NCI-H510A (cell line): ENCODE results near the gene TRAF3IP1.
"Not testable (repeated sequence)": the region's sequence is repeated elsewhere in the genome, so short reads cannot be mapped to it uniquely, and the experiment has no call there.

Experiments
- DNase-seq: peaks from one replicate; lab custom pipeline; 2025; lab: John Stamatoyannopoulos, UW

TRAF3IP1 gene

DNA sequence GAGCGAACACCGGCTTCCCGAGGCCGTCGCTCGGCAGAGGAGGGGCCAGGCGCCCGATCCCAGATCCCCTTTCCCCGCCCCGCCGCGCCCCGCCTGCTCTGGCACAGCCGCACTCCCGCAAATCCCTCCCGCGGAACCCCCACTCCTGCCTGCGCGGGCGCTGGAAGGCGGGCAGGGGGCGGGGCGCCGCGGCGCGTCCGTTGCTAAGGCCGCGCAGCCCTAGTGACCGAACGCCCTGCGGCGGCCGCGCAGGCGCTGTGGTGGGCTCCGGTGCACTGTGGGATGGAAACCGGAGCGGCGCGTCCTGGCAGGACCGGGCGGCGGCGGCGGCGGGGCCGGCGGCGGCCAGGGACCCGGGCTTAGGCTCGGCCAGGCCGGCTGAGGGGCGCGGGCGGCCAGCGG, at the start of gene TRAF3IP1:
Gene TRAF3IP1, plus strand, starts transcription at position 273 of the 402 bp plus-strand sequence. CDS start 145 bp downstream, outside the sequence.
- DNase-seq: peak; percentile 88

- DNase-seq: no peak
Measured at GRCh38 chr2:238270606-238271005, 49.7 kb upstream of the TRAF3IP1 start.

GRCh38 chr2:238271061-238271554, 49.2 kb upstream of the TRAF3IP1 start:
- DNase-seq: no peak

DNA sequence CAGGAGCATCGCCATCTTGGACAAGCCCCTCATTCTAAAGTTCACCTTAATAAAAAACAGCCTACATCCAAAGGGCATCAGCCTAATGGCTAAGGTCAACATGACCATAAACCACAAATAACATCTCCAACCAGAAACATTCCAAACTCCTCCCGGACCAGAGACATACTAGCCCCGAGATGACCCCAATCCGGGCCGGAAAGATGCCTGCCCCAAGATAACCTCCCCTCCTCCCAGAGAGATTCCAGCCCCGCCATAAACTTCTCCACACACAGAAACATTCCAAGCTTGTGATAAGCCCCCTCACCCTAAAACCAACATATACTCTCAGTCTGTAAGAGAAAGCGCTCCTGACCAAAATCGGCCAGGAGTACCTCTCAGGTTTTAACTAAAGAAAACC, 48.6 kb upstream of the TRAF3IP1 start:
- not testable (repeated sequence) for DNase-seq

DNA sequence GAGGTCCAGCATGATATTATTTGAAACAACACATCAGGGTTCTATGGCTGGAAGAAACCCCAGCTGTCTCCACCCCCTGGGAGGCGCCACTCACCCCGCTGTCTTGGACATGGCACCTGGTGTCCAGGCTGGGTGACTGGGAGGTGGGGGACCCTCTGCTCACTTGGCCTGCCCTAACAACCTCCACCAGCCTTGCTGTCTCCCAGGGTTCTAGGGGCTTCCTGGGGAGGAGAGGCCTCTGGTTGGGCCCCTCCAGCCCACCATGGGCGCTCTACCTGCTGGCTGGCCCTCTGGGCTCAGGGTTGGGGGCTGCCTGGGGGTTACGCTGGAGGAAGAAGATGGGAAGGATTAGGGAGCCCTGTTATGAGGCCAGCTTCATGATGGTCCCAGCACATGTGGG, 48.2 kb upstream of the TRAF3IP1 start:
- DNase-seq: no peak

GRCh38 chr2:238273433-238273832, 46.9 kb upstream of the TRAF3IP1 start:
- not testable (repeated sequence) for DNase-seq

DNA sequence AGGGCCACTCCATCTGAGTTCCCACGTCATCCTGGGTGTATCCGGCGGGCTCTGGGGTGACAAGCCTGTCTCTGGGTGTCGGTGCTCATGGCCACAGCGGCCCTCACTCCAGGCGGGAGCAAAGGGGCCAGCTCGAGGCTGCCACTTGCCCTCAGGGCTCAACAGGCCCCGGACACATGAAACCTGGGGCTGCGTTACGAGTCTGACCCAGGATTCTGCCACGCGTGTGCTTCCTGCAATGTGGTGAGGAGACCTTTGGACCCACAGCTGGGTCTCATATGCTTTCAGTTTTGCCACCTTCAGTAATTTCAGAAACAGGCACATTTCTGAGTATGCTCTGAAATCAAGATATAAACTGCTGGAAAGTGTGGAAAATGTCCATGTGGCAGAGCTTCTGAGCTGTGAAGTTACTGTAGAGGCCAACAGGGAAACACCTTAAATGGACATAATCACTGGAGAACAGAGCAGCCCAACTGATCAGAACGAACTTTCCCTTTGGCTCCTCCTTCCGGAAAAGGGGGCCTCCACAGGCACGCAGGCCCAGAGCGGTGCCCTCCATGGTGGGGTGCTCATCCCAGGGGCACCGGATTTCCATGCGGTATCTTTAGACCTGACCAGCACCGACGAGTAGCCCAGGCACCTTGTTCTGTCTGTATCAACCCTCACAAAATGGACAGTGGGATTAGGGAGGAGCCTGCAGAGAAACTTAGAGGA, 46.0 kb upstream of the TRAF3IP1 start:
- no peak for DNase-seq

- no peak for DNase-seq
Measured at GRCh38 chr2:238277695-238278094, 42.6 kb upstream of the TRAF3IP1 start.

DNA sequence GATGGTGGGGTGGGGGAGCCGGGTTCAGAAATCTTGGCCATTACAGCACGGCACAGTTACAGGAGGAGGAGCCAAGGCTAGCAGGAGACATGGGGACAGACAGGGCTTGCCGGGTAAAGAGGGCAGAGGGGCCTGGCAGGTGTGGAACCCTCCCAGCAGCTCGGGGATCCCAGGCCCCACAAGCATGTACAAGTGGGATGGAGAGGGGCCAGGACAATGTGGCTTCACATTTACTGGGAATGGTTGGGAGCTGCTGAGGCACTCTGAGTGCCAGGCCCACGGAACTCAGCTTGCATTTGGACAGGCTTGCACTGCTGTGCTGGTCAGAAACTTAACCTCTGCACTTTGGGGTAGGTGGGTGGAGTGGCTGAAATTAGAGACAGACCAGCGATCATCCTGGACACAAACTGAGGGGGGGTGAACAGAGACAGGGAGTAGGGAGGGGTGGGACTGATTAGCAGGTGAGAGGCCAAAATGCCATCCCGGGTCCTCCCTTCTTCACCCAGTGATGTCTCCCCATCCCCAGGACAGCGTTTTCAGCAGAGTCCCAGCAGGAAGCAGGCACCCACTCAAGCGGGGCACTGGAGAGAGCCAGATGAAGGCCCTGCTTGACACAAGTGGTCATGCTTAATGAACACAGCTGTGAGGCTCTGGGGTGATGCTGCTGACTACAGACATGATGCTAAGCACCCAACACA, 41.5 kb upstream of the TRAF3IP1 start:
- DNase-seq: peak; percentile 78

GRCh38 chr2:238279324-238279682, 41.0 kb upstream of the TRAF3IP1 start:
- DNase-seq: no peak

GRCh38 chr2:238280083-238280825, 40.1 kb upstream of the TRAF3IP1 start:
- DNase-seq: no peak

- DNase-seq: no peak
Measured at GRCh38 chr2:238281826-238282480, 38.4 kb upstream of the TRAF3IP1 start.

DNA sequence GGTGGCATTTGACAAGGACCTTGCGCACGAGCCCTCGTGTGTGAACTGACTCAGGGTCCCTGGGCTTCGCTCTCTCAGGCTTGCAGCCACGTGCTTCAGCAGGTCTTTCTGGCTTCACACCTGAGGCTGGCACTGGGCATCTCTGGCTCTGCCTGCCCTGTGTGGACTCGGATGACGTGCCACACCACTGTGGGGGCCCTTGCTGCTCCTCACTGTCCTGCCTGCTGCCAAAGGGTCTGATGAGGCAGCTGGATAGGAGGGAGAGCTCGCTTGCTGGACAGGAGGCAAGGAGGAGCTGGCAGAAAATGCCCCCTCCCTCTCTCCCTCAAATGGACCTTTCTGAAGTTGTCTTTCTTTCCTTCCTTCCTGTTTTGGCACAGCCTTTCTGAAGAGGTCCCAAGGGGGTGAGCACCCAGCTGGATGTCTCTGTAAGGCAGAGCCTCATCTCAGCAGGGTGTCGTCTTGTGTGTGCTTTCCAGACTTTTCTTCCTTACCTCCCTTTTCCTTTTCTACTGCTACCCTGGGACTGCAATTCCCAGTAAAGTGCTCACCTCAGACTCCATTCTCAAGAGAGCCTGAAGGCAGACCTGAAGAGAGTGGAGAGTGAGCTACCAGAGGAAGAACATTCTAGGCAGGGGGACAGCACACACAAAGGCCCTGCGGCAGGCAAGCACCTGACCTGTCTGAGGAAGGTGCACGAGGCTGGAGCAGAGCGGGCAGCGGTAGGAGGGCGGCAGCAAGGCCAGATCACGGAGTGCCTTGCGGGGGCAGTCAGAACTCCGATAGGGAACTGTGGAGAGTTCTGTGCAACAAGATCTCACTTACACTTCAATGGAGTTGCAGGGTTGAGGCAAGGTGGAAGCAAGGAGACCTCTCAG, 37.2 kb upstream of the TRAF3IP1 start:
- DNase-seq: no peak

- no peak for DNase-seq
Measured at GRCh38 chr2:238284802-238285515, 35.4 kb upstream of the TRAF3IP1 start.

DNA sequence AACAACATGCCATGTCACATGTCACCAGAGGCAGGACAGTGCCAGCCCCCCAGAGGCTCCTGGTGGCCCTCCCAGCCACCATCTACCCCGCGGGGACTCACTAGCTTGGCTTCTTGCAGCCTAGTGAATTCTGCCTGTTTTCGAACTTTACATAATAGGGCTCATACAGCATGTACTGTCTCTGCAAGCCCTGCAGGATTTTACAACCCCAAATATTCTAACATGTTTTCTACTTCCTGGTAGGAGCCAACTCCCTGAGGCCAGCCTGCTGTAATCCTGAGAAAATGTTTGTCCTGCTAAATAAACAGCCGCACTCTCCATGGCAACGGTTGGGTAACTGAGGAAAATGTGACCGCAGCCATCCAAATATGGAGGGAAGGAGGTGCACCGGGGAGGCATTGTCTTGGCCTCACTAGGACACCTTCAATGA, 34.6 kb upstream of the TRAF3IP1 start:
- DNase-seq: peak; percentile 55

- DNase-seq: no peak
Measured at GRCh38 chr2:238286095-238286494, 34.2 kb upstream of the TRAF3IP1 start.

DNA sequence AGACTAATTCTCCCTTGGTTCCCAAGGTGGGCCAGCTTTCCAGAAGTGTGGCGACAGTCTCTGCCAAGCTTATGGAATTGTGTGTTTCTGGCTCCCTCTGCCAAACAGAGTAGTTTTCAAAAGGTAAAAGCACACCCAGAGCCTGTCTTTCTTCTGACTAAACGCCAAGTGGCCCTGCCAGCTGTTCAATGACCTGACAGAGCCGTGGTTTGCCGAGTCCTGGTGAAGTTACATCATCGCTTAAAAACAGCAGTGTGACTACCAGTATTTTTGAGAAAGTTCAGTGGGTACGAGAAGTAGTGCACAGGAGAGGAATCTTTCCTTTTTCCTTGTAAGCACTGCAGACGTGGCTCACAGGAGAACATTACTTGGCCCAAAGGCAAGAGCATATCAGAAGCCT, 33.8 kb upstream of the TRAF3IP1 start:
- no peak for DNase-seq

- DNase-seq: no peak
Measured at GRCh38 chr2:238286987-238287736, 33.2 kb upstream of the TRAF3IP1 start.

DNA sequence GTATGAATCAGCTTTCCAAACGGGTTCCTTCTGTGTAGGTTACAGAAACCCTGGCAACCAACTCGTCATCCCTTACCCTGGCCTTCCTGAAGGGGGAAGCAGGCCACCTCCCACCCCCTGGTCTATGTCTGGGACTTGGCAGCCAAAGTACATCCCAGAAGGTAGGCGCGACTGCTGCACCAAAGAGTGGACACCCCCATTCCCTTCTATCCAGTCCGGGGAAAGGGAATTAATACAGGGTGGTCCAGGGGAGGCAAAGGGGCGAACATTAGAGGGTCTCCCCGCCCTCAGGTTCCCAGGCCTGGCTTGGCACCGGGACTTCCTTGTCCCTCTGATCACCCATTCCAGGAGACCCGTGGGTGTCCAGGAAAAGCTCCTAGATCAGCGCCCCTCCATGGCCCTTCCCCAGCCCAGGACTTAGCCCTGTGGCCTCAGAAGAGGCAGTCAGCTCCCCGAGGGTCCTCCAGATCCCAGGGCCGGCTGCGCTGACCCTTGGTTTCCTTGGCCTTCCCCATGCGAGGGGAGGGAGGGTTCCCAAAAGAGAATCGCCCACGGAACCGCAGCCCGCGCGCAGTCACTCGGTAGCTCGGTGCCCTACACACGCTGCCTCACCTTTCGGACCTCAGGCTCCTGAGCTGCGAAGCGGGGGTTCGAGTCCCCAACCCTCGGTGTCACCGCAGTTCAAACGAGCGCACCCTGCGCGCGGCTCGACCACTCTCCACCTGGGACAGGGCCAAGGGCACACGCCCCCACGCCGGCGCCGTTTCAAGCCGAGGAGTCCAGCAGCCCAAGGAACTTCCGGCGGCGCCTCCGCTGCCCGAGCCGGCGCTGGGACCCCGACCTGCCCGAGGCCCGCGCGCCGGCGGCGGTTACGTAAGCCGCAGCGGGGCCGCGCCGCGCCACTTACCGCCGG, 32.3 kb upstream of the TRAF3IP1 start, which contains the start of gene PER2:
Gene PER2, minus strand, starts transcription at position 874 of the 913 bp plus-strand sequence. CDS start 10,674 bp downstream, outside the sequence.
- peak; percentile 69 for DNase-seq
